Hepatocyte (in vitro differentiated cells): ENCODE results near the gene STRN4. TPM values are rescaled to one million over a fixed set of nuclear protein-coding genes. Genes with fewer than 3 reads are reported as not detected.

Experiments
- DNase-seq: peaks from one replicate; pipeline ENCODE4 v3.0.0-alpha.2; 2016; ENCODE audit warnings: low spot score
- H2AFZ ChIP-seq: fragments of 200-600 bp; sonication (generic); 2 replicates; pipeline ENCODE4 v1.6.0; 2016; ENCODE audit warnings: antibody characterized with exemption, mild to moderate bottlenecking
- H3K27ac ChIP-seq: fragments of 200-600 bp; sonication (generic); 2 replicates; pipeline ENCODE4 v1.5.1; 2016; ENCODE audit warnings: mild to moderate bottlenecking
- H3K27me3 ChIP-seq: fragments of 200-600 bp; sonication (generic); 2 replicates; pipeline ENCODE4 v1.6.1; 2016
- H3K36me3 ChIP-seq: fragments of 200-600 bp; sonication (generic); replicated peaks from 2 replicates; pipeline ENCODE4 v1.5.1; 2016; ENCODE audit warnings: low read depth; ENCODE audit not compliant: insufficient read depth
- H3K4me1 ChIP-seq: fragments of 200-600 bp; sonication (generic); 2 replicates; pipeline ENCODE4 v1.5.1; 2016; ENCODE audit warnings: mild to moderate bottlenecking, moderate library complexity; ENCODE audit not compliant: insufficient read depth
- H3K4me2 ChIP-seq: fragments of 200-600 bp; sonication (generic); 2 replicates; pipeline ENCODE4 v1.6.0; 2016
- H3K4me3 ChIP-seq: fragments of 200-600 bp; sonication (generic); 2 replicates; pipeline ENCODE4 v1.5.1; 2016; ENCODE audit warnings: mild to moderate bottlenecking
- H3K79me2 ChIP-seq: fragments of 200-600 bp; sonication (generic); 2 replicates; pipeline ENCODE4 v1.6.0; 2017; ENCODE audit warnings: mild to moderate bottlenecking
- H3K9me2 ChIP-seq: fragments of 200-600 bp; sonication (generic); replicated peaks from 2 replicates; pipeline ENCODE4 v1.6.0; 2017; ENCODE audit warnings: mild to moderate bottlenecking; ENCODE audit not compliant: insufficient read depth
- H3K9me3 ChIP-seq: fragments of 200-600 bp; sonication (generic); 2 replicates; pipeline ENCODE4 v1.5.1; 2016; ENCODE audit warnings: low read depth, mild to moderate bottlenecking
- H4K20me1 ChIP-seq: fragments of 200-600 bp; sonication (generic); 2 replicates; pipeline ENCODE4 v1.6.0; 2016; ENCODE audit warnings: mild to moderate bottlenecking; ENCODE audit not compliant: insufficient read depth, poor library complexity, severe bottlenecking
- EZH2 ChIP-seq: fragments of 200-600 bp; sonication (generic); IDR thresholded peaks from 2 replicates; pipeline ENCODE4 v1.6.1; 2016; ENCODE audit warnings: antibody characterized with exemption, mild to moderate bottlenecking, borderline replicate concordance
- EZH2phosphoT487 ChIP-seq: fragments of 200-600 bp; sonication (generic); IDR thresholded peaks from one replicate; pipeline ENCODE4 v1.6.1; 2018; ENCODE audit warnings: antibody characterized with exemption, mild to moderate bottlenecking, low read depth, moderate library complexity; ENCODE audit not compliant: unreplicated experiment, severe bottlenecking
- WGBS: methylation state at CpG from one replicate; pipeline ENCODE4 v1.1.6; 2016; ENCODE audit warnings: low lambda C conversion rate; ENCODE audit errors: missing lambda C conversion rate; 5-methylcytosine and 5-hydroxymethylcytosine counted together
- polyA plus RNA-seq: library from polyadenylated mRNA; unstranded; fragments of >200 nt; fragmentation: Nextera tagmentation; extraction: Ambion mirVana; gene quantifications from 2 replicates; pipeline ENCODE4 v1.2.1, GENCODE V29; 2016
- total RNA-seq: library from RNA; depleted of rRNA; stranded (reverse); fragments of >200 nt; gene quantifications from 2 replicates; pipeline ENCODE4 v1.2.3, GENCODE V29; 2014
- TF ChIP-seq, protein P1 (sequence below): fragments of 200-600 bp; sonication (generic); IDR thresholded peaks from 2 replicates; pipeline ENCODE4 v1.5.1; 2016; ENCODE audit warnings: antibody characterized with exemption, mild to moderate bottlenecking; ENCODE audit not compliant: poor library complexity

STRN4 gene
- total and polyA plus RNA-seq, 2 experiments from 2014 or later = 63.7 to 64.1 TPM

DNA sequence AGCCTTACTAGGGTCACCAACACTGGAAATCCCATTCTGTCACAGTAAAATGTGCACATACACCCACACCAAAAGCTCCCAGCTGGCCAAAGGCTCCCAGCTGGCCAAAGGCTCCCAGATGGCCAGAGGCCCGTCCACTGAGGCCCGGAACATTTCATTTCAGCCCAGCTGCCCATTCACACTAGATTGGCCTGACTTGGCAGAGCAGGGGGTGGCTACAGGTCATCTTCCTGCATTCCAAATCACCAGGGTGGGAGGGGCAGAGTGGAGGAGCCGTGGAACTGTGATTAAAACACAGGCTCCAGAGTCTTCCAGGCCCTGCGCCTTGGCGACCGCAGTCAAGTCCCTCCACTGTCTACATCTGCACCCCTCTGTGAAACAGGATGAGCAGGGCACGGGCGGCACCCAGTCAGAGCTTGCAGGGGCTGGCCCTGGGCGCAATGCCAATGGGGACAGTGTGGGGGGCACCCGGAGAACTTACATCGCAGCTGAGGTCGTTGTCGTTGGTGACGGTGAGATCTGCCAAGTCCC is 19.2 kb downstream of the STRN4 start:
- WGBS = 86% methylated on average over 14 of the region's 14 CpGs
- no peaks in the 10 kb centered on the region for H3K4me1 ChIP-seq
- peaks cover 15% of the 10 kb centered on the region for H4K20me1 ChIP-seq
- H3K36me3 ChIP-seq = no peaks in the 10 kb centered on the region
- no peaks in the 10 kb centered on the region for H3K27me3 ChIP-seq
- no peaks in the 10 kb centered on the region for H3K9me3 ChIP-seq
- DNase-seq = no peak
- H3K4me2 ChIP-seq = no peak overlapping the region
- no peak overlapping the region for H3K27ac ChIP-seq
- no peak overlapping the region for H3K4me3 ChIP-seq
- no peaks in the 10 kb centered on the region for H3K9me2 ChIP-seq
- no peak overlapping the region for H2AFZ ChIP-seq
- peaks cover 7% of the 10 kb centered on the region for H3K79me2 ChIP-seq
- TF ChIP-seq, protein P1, sequence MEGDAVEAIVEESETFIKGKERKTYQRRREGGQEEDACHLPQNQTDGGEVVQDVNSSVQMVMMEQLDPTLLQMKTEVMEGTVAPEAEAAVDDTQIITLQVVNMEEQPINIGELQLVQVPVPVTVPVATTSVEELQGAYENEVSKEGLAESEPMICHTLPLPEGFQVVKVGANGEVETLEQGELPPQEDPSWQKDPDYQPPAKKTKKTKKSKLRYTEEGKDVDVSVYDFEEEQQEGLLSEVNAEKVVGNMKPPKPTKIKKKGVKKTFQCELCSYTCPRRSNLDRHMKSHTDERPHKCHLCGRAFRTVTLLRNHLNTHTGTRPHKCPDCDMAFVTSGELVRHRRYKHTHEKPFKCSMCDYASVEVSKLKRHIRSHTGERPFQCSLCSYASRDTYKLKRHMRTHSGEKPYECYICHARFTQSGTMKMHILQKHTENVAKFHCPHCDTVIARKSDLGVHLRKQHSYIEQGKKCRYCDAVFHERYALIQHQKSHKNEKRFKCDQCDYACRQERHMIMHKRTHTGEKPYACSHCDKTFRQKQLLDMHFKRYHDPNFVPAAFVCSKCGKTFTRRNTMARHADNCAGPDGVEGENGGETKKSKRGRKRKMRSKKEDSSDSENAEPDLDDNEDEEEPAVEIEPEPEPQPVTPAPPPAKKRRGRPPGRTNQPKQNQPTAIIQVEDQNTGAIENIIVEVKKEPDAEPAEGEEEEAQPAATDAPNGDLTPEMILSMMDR = no peak
- TF ChIP-seq EZH2 = no peak
- no peak for TF ChIP-seq EZH2phosphoT487

DNA sequence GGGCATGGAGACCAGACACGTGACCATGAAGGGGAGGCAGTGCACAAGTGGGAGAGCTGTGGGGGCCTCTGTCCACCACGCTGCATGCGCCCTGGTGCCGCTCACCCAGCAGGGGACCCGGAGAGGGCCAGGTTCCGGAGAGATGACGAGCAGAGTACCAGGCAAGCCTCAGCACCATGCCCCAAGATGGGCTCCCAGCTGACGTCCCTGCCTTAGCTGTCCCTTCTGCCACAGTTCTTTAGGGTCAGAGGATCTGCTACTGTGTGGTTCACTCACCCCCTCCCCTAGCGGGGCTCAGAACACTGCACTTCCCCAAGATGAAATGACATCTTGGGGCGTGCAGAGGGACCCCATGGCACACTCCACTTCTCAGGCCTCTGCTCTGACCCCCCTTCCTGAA is 19.7 kb downstream of the STRN4 start:
- peaks cover 7% of the 10 kb centered on the region for H3K79me2 ChIP-seq

DNA sequence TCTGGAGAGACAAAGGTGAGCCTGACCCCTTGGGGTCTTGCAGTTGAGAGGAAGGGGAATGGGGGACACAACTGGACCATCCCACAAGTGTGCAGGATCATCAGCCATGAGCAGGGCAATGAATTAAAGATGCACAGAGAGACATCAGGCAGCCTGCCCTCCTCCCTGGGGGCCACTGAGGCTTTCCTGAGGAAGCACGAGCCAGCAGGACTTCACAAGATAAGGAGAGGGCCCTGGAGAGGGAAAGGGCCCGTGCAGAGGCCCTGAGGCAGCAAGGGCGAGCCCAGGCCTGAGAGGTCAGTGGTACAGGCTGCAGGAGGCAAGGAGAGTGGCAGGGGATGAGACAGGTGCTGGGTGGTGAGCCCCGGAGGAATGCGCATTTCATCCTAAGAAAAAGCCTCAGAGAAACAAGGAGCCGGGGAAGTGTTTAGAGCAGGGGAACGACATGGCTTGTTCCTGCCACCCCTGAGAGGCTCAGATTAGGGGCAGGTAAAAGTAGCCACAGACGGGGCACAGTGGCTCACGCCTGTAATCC is 20.3 kb downstream of the STRN4 start:
- Histone ChIP-seq H3K4me2 (no peak overlapping the region), H3K36me3 (no peaks in the 10 kb centered on the region), H3K9me2 (no peaks in the 10 kb centered on the region), H3K9me3 (no peaks in the 10 kb centered on the region), H3K4me3 (no peak overlapping the region), H3K79me2 (peaks cover 7% of the 10 kb centered on the region), H3K27ac (no peak overlapping the region), H3K4me1 (no peaks in the 10 kb centered on the region), H4K20me1 (peaks cover 7% of the 10 kb centered on the region), H3K27me3 (no peaks in the 10 kb centered on the region), H2AFZ (no peak overlapping the region)
- DNase-seq = no peak
- WGBS = 83% methylated on average over 9 of the region's 9 CpGs
- TF ChIP-seq EZH2phosphoT487 = no peak
- no peak for TF ChIP-seq EZH2
- TF ChIP-seq, protein P1 = no peak

More for the DNA sequence above, 19.7 kb downstream of the STRN4 start:
- H3K4me1 ChIP-seq = no peaks in the 10 kb centered on the region
- no peak overlapping the region for H3K4me3 ChIP-seq
- DNase-seq = no peak
- H3K9me2 ChIP-seq = no peaks in the 10 kb centered on the region
- peaks cover 12% of the 10 kb centered on the region for H4K20me1 ChIP-seq
- H3K36me3 ChIP-seq = no peaks in the 10 kb centered on the region
- H3K9me3 ChIP-seq = no peaks in the 10 kb centered on the region
- 94% methylated on average over 10 of the region's 10 CpGs for WGBS
- no peak overlapping the region for H2AFZ ChIP-seq
- H3K4me2 ChIP-seq = no peak overlapping the region
- no peaks in the 10 kb centered on the region for H3K27me3 ChIP-seq
- TF ChIP-seq, protein P1 = no peak
- no peak for TF ChIP-seq EZH2phosphoT487
- H3K27ac ChIP-seq = no peak overlapping the region
